Spleen (tissue), 3 donors: Measurements from ENCODE around the gene AAR2.

Source experiments
- POLR2A ChIP-seq, 3 donors: fragments of 450-650 bp; IDR thresholded peaks; one replicate each; pipeline ENCODE4 v1.5.1; 2017; ENCODE audit warnings: antibody characterized with exemption in 3 of 3, mild to moderate bottlenecking in 1 of 3
- POLR2AphosphoS5 ChIP-seq, 3 donors: sonication (generic); formaldehyde crosslinking; IDR thresholded peaks; one replicate each; pipeline ENCODE4 v1.5.1; 2017; ENCODE audit warnings: antibody characterized with exemption in 3 of 3

GRCh38 chr20:36236786-36237121 is 476 bp downstream of the AAR2 start:
- TF ChIP-seq POLR2A (IDR thresholded peaks at IDR 0.05) (no peak), POLR2AphosphoS5 (IDR thresholded peaks at IDR 0.05) (no peak)
